K562 (cell line): ENCODE measurements around the gene KCNN4. TPM values are rescaled to one million over a fixed set of nuclear protein-coding genes. Genes with fewer than 3 reads are reported as not detected.

ENCODE experiments used
- ATAC-seq: fragments of 200-7000 bp; cut with Tn5 transposase; 3 replicates; pipeline ENCODE4 v1.9.1; 2020; ENCODE audit warnings: moderate library complexity
- BruUV-seq: library from RNA; stranded (reverse); fragments of 400-500 nt; replicated peaks from 2 replicates; lab custom pipeline; 2021; lab: Mats Ljungman, UMichigan
- CTCF ChIA-PET: fragments of 300-600 bp; formaldehyde crosslinking; extraction: SDS; loops from one replicate; lab custom pipeline; 2021; ENCODE audit warnings: low intra/inter-chr PET ratio; lab: Yijun Ruan, JAX
- POLR2A ChIA-PET: fragments of 300-600, 350-650 bp; sonication (Branson Sonifier 250); formaldehyde crosslinking; extraction: SDS; loops from one replicate; lab custom pipeline; 2021; ENCODE audit warnings: antibody characterized with exemption, inconsistent platforms; lab: Yijun Ruan, JAX
- DNase-seq, 4 experiments: peaks; one replicate each; pipeline versions ENCODE4 v3.0.0 to v3.0.0-alpha.2; 2011 to 2018; ENCODE audit warnings: low spot score in 3 of 4, mixed read lengths in 3 of 4; ENCODE audit errors: extremely low read depth in 1 of 4
- FAIRE-seq: peaks from 2 replicates; lab custom pipeline; 2011; peaks lifted over from hg19 to GRCh38; lab: Jason Lieb, UNC
- H2AFZ ChIP-seq: 2 replicates; pipeline ENCODE4 v1.6.0; 2011; ENCODE audit warnings: low read depth, low read length, control low read depth, inconsistent platforms
- H3K27ac ChIP-seq: fragments of 200-600 bp; 3 replicates; pipeline ENCODE4 v1.8.0; 2011; ENCODE audit warnings: low read depth, mild to moderate bottlenecking, control low read depth, inconsistent platforms, low read length, moderate library complexity, mixed read lengths; ENCODE audit errors: extremely low read depth
- H3K27me3 ChIP-seq, 2 experiments: fragments of 300-600 bp in 1 of 2; 2 replicates in 1 of 2; 3 replicates in 1 of 2; pipeline versions ENCODE4 v1.6.0 to v1.8.0; 2011; ENCODE audit warnings: inconsistent platforms in 2 of 2, low read length in 2 of 2, mild to moderate bottlenecking in 1 of 2, mixed read lengths in 1 of 2, moderate library complexity in 1 of 2; ENCODE audit not compliant: control insufficient read depth in 2 of 2, insufficient read depth in 2 of 2
- H3K36me3 ChIP-seq: fragments of 300-600 bp; 3 replicates; pipeline ENCODE4 v1.8.0; 2011; ENCODE audit warnings: mild to moderate bottlenecking, low read length, inconsistent platforms; ENCODE audit not compliant: control insufficient read depth, insufficient read depth
- H3K4me1 ChIP-seq, 2 experiments: fragments of 200-600 bp in 1 of 2; replicated peaks in 1 of 2; 2 replicates in 1 of 2; 3 replicates in 1 of 2; pipeline versions ENCODE4 v1.5.1 to v1.8.0; 2011; ENCODE audit warnings: inconsistent platforms in 2 of 2, low read length in 2 of 2, mild to moderate bottlenecking in 1 of 2, mixed read lengths in 1 of 2, moderate library complexity in 1 of 2; ENCODE audit not compliant: control insufficient read depth in 2 of 2, insufficient read depth in 2 of 2
- H3K4me2 ChIP-seq: 2 replicates; pipeline ENCODE4 v1.6.1; 2011; ENCODE audit warnings: low read length, control low read depth, inconsistent platforms, mixed read lengths; ENCODE audit not compliant: insufficient read depth
- H3K4me3 ChIP-seq: fragments of 200-600 bp; sonication (generic), shearing (Covaris generic); 2 replicates; pipeline ENCODE4 v1.5.1; 2016; ENCODE audit warnings: control low read depth, inconsistent platforms
- H3K79me2 ChIP-seq: fragments of 200-600 bp; 3 replicates; pipeline ENCODE4 v1.8.0; 2011; ENCODE audit warnings: low read length, inconsistent platforms; ENCODE audit not compliant: control insufficient read depth, insufficient read depth
- H3K9ac ChIP-seq, 2 experiments: 2 replicates each; pipeline versions ENCODE4 v1.6.0 to v1.6.1; 2011; ENCODE audit warnings: low read depth in 2 of 2, low read length in 2 of 2, control low read depth in 1 of 2, inconsistent platforms in 1 of 2, mild to moderate bottlenecking in 1 of 2, mixed read lengths in 1 of 2; ENCODE audit not compliant: insufficient read depth in 1 of 2
- H3K9me1 ChIP-seq: one replicate; pipeline ENCODE4 v1.6.0; 2011; ENCODE audit warnings: inconsistent platforms, mild to moderate bottlenecking, low read length, moderate library complexity; ENCODE audit not compliant: control insufficient read depth, insufficient read depth
- H3K9me3 ChIP-seq: replicated peaks from 2 replicates; pipeline ENCODE4 v1.5.1; 2011; ENCODE audit warnings: low read depth, low read length, inconsistent platforms; ENCODE audit not compliant: control insufficient read depth, insufficient read depth
- H4K20me1 ChIP-seq: replicated peaks from 2 replicates; pipeline ENCODE4 v1.6.1; 2011; ENCODE audit warnings: low read length, inconsistent platforms, mixed read lengths; ENCODE audit not compliant: control insufficient read depth, insufficient read depth
- KLF1 ChIP-seq: fragments of 450-650 bp; IDR thresholded peaks from 2 replicates; pipeline ENCODE4 v1.6.1; 2016; ENCODE audit warnings: missing genetic modification characterization, missing compliant biosample characterization
- MCM5 ChIP-seq: fragments of 450-650 bp; IDR thresholded peaks from 2 replicates; pipeline ENCODE4 v1.6.1; 2016; ENCODE audit warnings: low read depth
- USF2 ChIP-seq: sonication (generic); formaldehyde crosslinking; IDR thresholded peaks from 2 replicates; pipeline ENCODE4 v1.5.0; 2020; ENCODE audit warnings: missing genetic modification reagents
- ZNF41 ChIP-seq: fragments of 250-450 bp; sonication (Bioruptor Pico); conservative IDR thresholded peaks from 2 replicates; pipeline ENCODE4 v1.4.0; 2020; ENCODE audit warnings: mild to moderate bottlenecking
- ZNF592 ChIP-seq: fragments of 450-650 bp; IDR thresholded peaks from 2 replicates; pipeline ENCODE4 v1.6.1; 2017; ENCODE audit warnings: antibody characterized with exemption, mild to moderate bottlenecking
- WGBS: fragments of 100-300 bp; shearing (Covaris generic); methylation state at CpG from one replicate; pipeline ENCODE4 v1.1.6; 2016; ENCODE audit warnings: low coverage, mixed read lengths; ENCODE audit not compliant: insufficient coverage; ENCODE audit errors: missing lambda C conversion rate; 5-methylcytosine and 5-hydroxymethylcytosine counted together
- in situ Hi-C: fragments of 300-500 bp; cut with MboI; formaldehyde crosslinking; loops from 4 replicates; pipeline ENCODE4 v1.15.0; 2018; ENCODE audit warnings: inconsistent platforms, mixed read lengths
- intact Hi-C: fragments of 100-400 bp; cut with micrococcal nuclease; formaldehyde crosslinking; loops from 2 replicates; pipeline ENCODE4 v1.14.2; 2022
- polyA plus RNA-seq, 8 experiments: library from polyadenylated mRNA; depleted of rRNA in 4 of 8; stranded (reverse) in 5 of 8; unstranded in 3 of 8; fragments of >200 nt; fragmentation: Nextera tagmentation in 2 of 8; fragmentation: Illumina TruSeq in 1 of 8; extraction: Ambion mirVana in 2 of 8; extraction: Trizol in 1 of 8; gene quantifications; 2 replicates each; pipeline versions ENCODE4 v1.2.1 to v1.2.3, GENCODE V29; 2011 to 2014; ENCODE audit warnings: inconsistent platforms in 1 of 8, missing spikeins in 1 of 8
- total RNA-seq, 7 experiments: library from RNA; depleted of rRNA in 6 of 7; stranded (reverse); fragments of >200 nt in 6 of 7; fragmentation: Illumina TruSeq in 2 of 7; extraction: Trizol in 2 of 7; gene quantifications; 2 replicates each; pipeline versions ENCODE4 v1.2.1 to v1.2.3, GENCODE V29; 2011 to 2021; ENCODE audit warnings: low replicate concordance in 1 of 7

Gene KCNN4
- total and polyA plus RNA-seq, 9 of the 15 experiments (the other 6 are each of a cell fraction or from before 2014, with no cell fraction given): 0.53 to 37.7 (median 25.9) TPM

GRCh38 chr19:43767818-43768217, 13.0 kb downstream of the KCNN4 start:
- H3K4me3 ChIP-seq: no peak overlapping the region
- H3K79me2 ChIP-seq: peaks cover 12% of the 10 kb centered on the region; the same call in 2 of the 3 replicates
- H4K20me1 ChIP-seq: no peaks in the 10 kb centered on the region
- ATAC-seq (no peak), FAIRE-seq (no peak), DNase-seq (no peak)
- no TSS peak for BruUV-seq
- H3K9ac ChIP-seq: 0 out of 4 replicates have a peak overlapping the region, but pooled peaks of 1 of the 2 experiments have one; percentile 29
- H3K4me1 ChIP-seq: peaks cover 28 to 40% of the 10 kb centered on the region in 2 experiments
- ChIA-PET CTCF (no interaction called here), POLR2A (interaction anchor here (1.2 to 6.3 kb wide), 5 partner anchors 8 to 22 kb away, joined by 3 to 50 read pairs (median 3); partner anchors contain the start of gene SMG9)
- no peaks in the 10 kb centered on the region for H3K9me3 ChIP-seq
- H3K27me3 ChIP-seq: no peaks in the 10 kb centered on the region
- H2AFZ ChIP-seq: no peak overlapping the region
- no peak overlapping the region for H3K27ac ChIP-seq
- intact Hi-C loops: no loop called here
- TF ChIP-seq KLF1 (tag): no peak
- TF ChIP-seq ZNF41 (CRISPR knock-in tag): no peak
- no peak for TF ChIP-seq USF2
- TF ChIP-seq MCM5: no peak
- WGBS: 47% methylated on average over 1 of the region's 1 CpG
- peaks cover 61% of the 10 kb centered on the region for H3K36me3 ChIP-seq
- H3K9me1 ChIP-seq: peaks cover 4% of the 10 kb centered on the region
- in situ Hi-C loops: no loop called here
- H3K4me2 ChIP-seq: no peak overlapping the region; the same call in 1 of the 2 replicates

- H3K4me1 ChIP-seq: peaks cover 27 to 37% of the 10 kb centered on the region in 2 experiments
- no peaks in the 10 kb centered on the region for H3K9me3 ChIP-seq
- 0 out of 4 replicates have a peak overlapping the region, but pooled peaks of 1 of the 2 experiments have one; percentile 70 for H3K9ac ChIP-seq
- WGBS: 82% methylated on average over 6 of the region's 7 CpGs
- no peaks in the 10 kb centered on the region for H4K20me1 ChIP-seq
- BruUV-seq: no TSS peak
- ChIA-PET POLR2A (interaction anchor here (1.2 to 6.3 kb wide), 5 partner anchors 8 to 97 kb away, joined by 3 to 50 read pairs (median 3); partner anchors contain the start of genes PLAUR and SMG9), CTCF (no interaction called here)
- H3K79me2 ChIP-seq: peaks cover 7% of the 10 kb centered on the region; the same call in 1 of the 3 replicates
- peaks cover 61% of the 10 kb centered on the region for H3K36me3 ChIP-seq
- peaks cover 4% of the 10 kb centered on the region for H3K9me1 ChIP-seq
- no peak overlapping the region; the same call in 2 of the 3 replicates for H3K27ac ChIP-seq
- no peaks in the 10 kb centered on the region for H3K27me3 ChIP-seq
- no peak overlapping the region for H3K4me3 ChIP-seq
- DNase-seq: no peak
- in situ Hi-C loops (no loop called here), intact Hi-C loops (no loop called here)
- no peak for FAIRE-seq
- H3K4me2 ChIP-seq: no peak overlapping the region
- ATAC-seq: no peak
- H2AFZ ChIP-seq: no peak overlapping the region
- no peak for TF ChIP-seq ZNF592
Measured at GRCh38 chr19:43767316-43767715, 13.5 kb downstream of the KCNN4 start.
